IMR-90 (cell line): ENCODE data around the gene SH3RF1. TPM values are rescaled to one million over a fixed set of nuclear protein-coding genes. Genes with fewer than 3 reads are reported as not detected.

Source experiments
- ATAC-seq: fragments of 200-7000 bp; cut with Tn5 transposase; 2 replicates; pipeline ENCODE4 v1.9.1; 2020; ENCODE audit warnings: low read depth, mild to moderate bottlenecking, moderate library complexity
- BruUV-seq: library from RNA; stranded (reverse); fragments of 400-500 nt; replicated peaks from 2 replicates; lab custom pipeline; 2021; lab: Mats Ljungman, UMichigan
- CTCF ChIA-PET: fragments of 300-600 bp; formaldehyde crosslinking; extraction: SDS; loops from one replicate; lab custom pipeline; 2021; ENCODE audit warnings: antibody characterized with exemption; lab: Yijun Ruan, JAX
- POLR2A ChIA-PET: fragments of 300-600 bp; sonication (Branson Sonifier 250); formaldehyde crosslinking; loops from one replicate; lab custom pipeline; 2022; ENCODE audit warnings: antibody characterized with exemption; ENCODE audit not compliant: unreplicated experiment; lab: Charles Lee
- DNase-seq: peaks from one replicate; pipeline ENCODE4 v3.0.0; 2013
- H2AFZ ChIP-seq: replicated peaks from 2 replicates; pipeline ENCODE3; 2013; ENCODE audit warnings: low read length, mild to moderate bottlenecking; ENCODE audit not compliant: poor library complexity
- H2AK5ac ChIP-seq: 2 replicates; pipeline ENCODE4 v1.6.1; 2013; ENCODE audit warnings: low read depth, low read length, inconsistent platforms
- H2AK9ac ChIP-seq: replicated peaks from 2 replicates; pipeline ENCODE3; 2013; ENCODE audit warnings: mild to moderate bottlenecking, low read depth, low read length, moderate library complexity; ENCODE audit not compliant: poor library complexity
- H2BK120ac ChIP-seq: 2 replicates; pipeline ENCODE4 v1.6.1; 2013; ENCODE audit warnings: low read depth, low read length, inconsistent platforms
- H2BK15ac ChIP-seq: 3 replicates; pipeline ENCODE4 v1.6.1; 2013; ENCODE audit warnings: low read depth, low read length, inconsistent platforms
- H2BK20ac ChIP-seq: 2 replicates; pipeline ENCODE4 v1.6.1; 2013; ENCODE audit warnings: low read depth, mild to moderate bottlenecking, inconsistent platforms, low read length, moderate library complexity
- H2BK5ac ChIP-seq: 2 replicates; pipeline ENCODE4 v1.6.1; 2013; ENCODE audit warnings: mild to moderate bottlenecking, low read depth, low read length, inconsistent platforms; ENCODE audit not compliant: poor library complexity, severe bottlenecking
- H3K14ac ChIP-seq: replicated peaks from 2 replicates; pipeline ENCODE4 v1.6.1; 2013; ENCODE audit warnings: low read depth, low read length, inconsistent platforms
- H3K18ac ChIP-seq: 2 replicates; pipeline ENCODE4 v1.6.1; 2013; ENCODE audit warnings: low read depth, low read length, control low read depth
- H3K23ac ChIP-seq: 2 replicates; pipeline ENCODE4 v1.6.1; 2013; ENCODE audit warnings: low read depth, low read length, inconsistent platforms
- H3K27ac ChIP-seq: 2 replicates; pipeline ENCODE4 v1.5.1; 2013; ENCODE audit warnings: mild to moderate bottlenecking, control low read depth, low read length; ENCODE audit not compliant: insufficient read depth
- H3K27me3 ChIP-seq: 2 replicates; pipeline ENCODE4 v1.6.1; 2013; ENCODE audit warnings: low read length; ENCODE audit not compliant: control insufficient read depth, insufficient read depth
- H3K36me3 ChIP-seq: 2 replicates; pipeline ENCODE4 v1.6.1; 2013; ENCODE audit warnings: low read length, mixed read lengths; ENCODE audit not compliant: control insufficient read depth, insufficient read depth
- H3K4ac ChIP-seq: 2 replicates; pipeline ENCODE4 v1.6.1; 2013; ENCODE audit warnings: low read depth, low read length, inconsistent platforms
- H3K4me1 ChIP-seq: 2 replicates; pipeline ENCODE4 v1.6.1; 2013; ENCODE audit warnings: low read length, mixed read lengths; ENCODE audit not compliant: control insufficient read depth, insufficient read depth
- H3K4me2 ChIP-seq: 2 replicates; pipeline ENCODE4 v1.6.1; 2013; ENCODE audit warnings: low read depth, mild to moderate bottlenecking, control low read depth, low read length, moderate library complexity
- H3K4me3 ChIP-seq: 2 replicates; pipeline ENCODE4 v1.5.1; 2013; ENCODE audit warnings: low read depth, mild to moderate bottlenecking, control low read depth, low read length, moderate library complexity; ENCODE audit not compliant: insufficient read depth
- H3K56ac ChIP-seq: 2 replicates; pipeline ENCODE4 v1.6.1; 2013; ENCODE audit warnings: low read length, inconsistent platforms; ENCODE audit not compliant: insufficient read depth; ENCODE audit errors: extremely low read depth
- H3K79me1 ChIP-seq, 2 experiments: 2 replicates each; pipeline ENCODE4 v1.6.1; 2013; ENCODE audit warnings: low read length in 2 of 2, inconsistent platforms in 1 of 2, low read depth in 1 of 2
- H3K9ac ChIP-seq: 2 replicates; pipeline ENCODE4 v1.6.1; 2013; ENCODE audit warnings: low read depth, low read length, control low read depth
- H3K9me1 ChIP-seq: 2 replicates; pipeline ENCODE4 v1.6.1; 2013; ENCODE audit warnings: low read length, inconsistent platforms; ENCODE audit not compliant: insufficient read depth
- H3K9me3 ChIP-seq: 2 replicates; pipeline ENCODE4 v1.6.1; 2013; ENCODE audit warnings: low read length; ENCODE audit not compliant: control insufficient read depth, insufficient read depth
- H4K20me1 ChIP-seq: 2 replicates; pipeline ENCODE4 v1.6.1; 2013; ENCODE audit warnings: low read length, inconsistent platforms; ENCODE audit not compliant: insufficient read depth
- H4K5ac ChIP-seq: 2 replicates; pipeline ENCODE4 v1.6.1; 2013; ENCODE audit warnings: mild to moderate bottlenecking, low read depth, low read length, control low read depth
- H4K8ac ChIP-seq, 2 experiments: 2 replicates each; pipeline ENCODE4 v1.6.1; 2013; ENCODE audit warnings: low read depth in 2 of 2, low read length in 2 of 2, control low read depth in 1 of 2, inconsistent platforms in 1 of 2
- H4K91ac ChIP-seq: 2 replicates; pipeline ENCODE4 v1.6.1; 2013; ENCODE audit warnings: low read depth, low read length, inconsistent platforms; ENCODE audit not compliant: insufficient read depth
- BHLHE40 ChIP-seq: fragments of 150-350 bp; IDR thresholded peaks from 2 replicates; pipeline ENCODE4 v1.6.1; 2016; ENCODE audit warnings: mild to moderate bottlenecking, low read depth, low read length
- CEBPB ChIP-seq: IDR thresholded peaks from 2 replicates; pipeline ENCODE4 v1.6.1; 2012; ENCODE audit warnings: low read depth, low read length, improper control_type of control experiment
- CHD1 ChIP-seq: IDR thresholded peaks from 2 replicates; pipeline ENCODE4 v1.6.1; 2012; ENCODE audit warnings: low read depth, low read length, improper control_type of control experiment
- FOS ChIP-seq: fragments of 150-350 bp; IDR thresholded peaks from 2 replicates; pipeline ENCODE4 v1.6.1; 2016; ENCODE audit warnings: low read depth, low read length
- MAFK ChIP-seq: IDR thresholded peaks from 2 replicates; pipeline ENCODE4 v1.6.1; 2012; ENCODE audit warnings: low read depth, low read length, improper control_type of control experiment
- MAZ ChIP-seq: IDR thresholded peaks from 2 replicates; pipeline ENCODE4 v1.6.1; 2012; ENCODE audit warnings: low read depth, mild to moderate bottlenecking, low read length, improper control_type of control experiment, moderate library complexity, borderline replicate concordance
- MXI1 ChIP-seq: IDR thresholded peaks from 2 replicates; pipeline ENCODE4 v1.6.1; 2012; ENCODE audit warnings: low read depth, mild to moderate bottlenecking, low read length, moderate library complexity, borderline replicate concordance
- NFE2L2 ChIP-seq: fragments of 150-350 bp; IDR thresholded peaks from 2 replicates; pipeline ENCODE4 v1.6.1; 2016; ENCODE audit warnings: low read depth, mild to moderate bottlenecking, low read length
- POLR2A ChIP-seq: IDR thresholded peaks from 2 replicates; pipeline ENCODE4 v1.6.1; 2012; ENCODE audit warnings: mild to moderate bottlenecking, low read depth, low read length
- RAD21 ChIP-seq: IDR thresholded peaks from 2 replicates; pipeline ENCODE4 v1.6.1; 2012; ENCODE audit warnings: low read length, improper control_type of control experiment
- RCOR1 ChIP-seq: IDR thresholded peaks from 2 replicates; pipeline ENCODE4 v1.6.1; 2012; ENCODE audit warnings: mild to moderate bottlenecking, low read length, improper control_type of control experiment; ENCODE audit not compliant: insufficient replicate concordance
- RFX5 ChIP-seq: IDR thresholded peaks from 2 replicates; pipeline ENCODE4 v1.8.0; 2012; ENCODE audit warnings: low read depth, mild to moderate bottlenecking, low read length, moderate library complexity
- SMC3 ChIP-seq: fragments of 150-350 bp; IDR thresholded peaks from 2 replicates; pipeline ENCODE4 v1.6.1; 2016; ENCODE audit warnings: low read depth, mild to moderate bottlenecking, antibody characterized with exemption, low read length, moderate library complexity
- dilution Hi-C: fragments of 300-500 bp; cut with HindIII; formaldehyde crosslinking; loops from one replicate; pipeline ENCODE4 v1.14.3; 2018; ENCODE audit warnings: low sequenced_read_pairs; ENCODE audit not compliant: unreplicated experiment
- in situ Hi-C: fragments of 300-500 bp; cut with MboI; formaldehyde crosslinking; loops from 3 replicates; pipeline ENCODE4 v1.14.3; 2019; ENCODE audit warnings: low sequenced_read_pairs, inconsistent platforms, mixed read lengths
- intact Hi-C: fragments of 100-400 bp; cut with micrococcal nuclease; formaldehyde crosslinking; loops from 2 replicates; pipeline ENCODE4 v1.10.0; 2022
- polyA plus RNA-seq, 3 experiments: library from polyadenylated mRNA; depleted of rRNA; stranded (reverse); fragments of >200 nt; gene quantifications; 2 replicates each; pipeline ENCODE4 v1.2.3, GENCODE V29; 2012; ENCODE audit warnings: low replicate concordance in 1 of 3
- total RNA-seq: library from RNA; depleted of rRNA; stranded (reverse); fragments of >200 nt; gene quantifications from 2 replicates; pipeline ENCODE4 v1.2.3, GENCODE V29; 2012
- TF ChIP-seq, protein P1 (sequence below): fragments of 150-350 bp; IDR thresholded peaks from 2 replicates; pipeline ENCODE4 v1.6.1; 2016; ENCODE audit warnings: low read depth, mild to moderate bottlenecking, low read length, moderate library complexity, borderline replicate concordance
- TF ChIP-seq, protein P2 (sequence below): fragments of 150-350 bp; IDR thresholded peaks from 2 replicates; pipeline ENCODE4 v1.6.1; 2017; ENCODE audit warnings: mild to moderate bottlenecking, antibody characterized with exemption, low read length, low read depth

Gene SH3RF1
- total and polyA plus RNA-seq, 2 of the 4 experiments (the other 2 are of a cell fraction), result 22.0 to 29.8 TPM

DNA sequence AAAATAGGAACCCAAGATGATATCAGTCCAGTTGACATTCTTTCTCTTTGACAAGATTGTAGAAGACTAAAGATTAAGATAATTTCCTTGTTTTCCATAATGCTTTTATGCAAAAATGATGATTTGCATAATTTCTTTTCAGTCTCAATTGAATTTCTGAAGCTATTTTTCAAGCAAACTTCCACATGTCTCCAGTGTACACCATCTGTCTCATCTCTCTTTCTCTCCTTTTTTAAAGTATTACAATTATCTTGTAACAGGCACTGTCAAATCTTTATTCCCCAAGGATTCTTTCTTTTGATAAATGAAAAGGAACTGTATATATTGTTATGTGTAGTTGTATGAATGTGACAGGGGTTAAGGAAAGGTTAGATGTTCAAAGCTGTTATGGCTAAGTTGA, 7.9 kb upstream of the SH3RF1 start:
- ATAC-seq, result no peak
- H3K9ac ChIP-seq, result no peak overlapping the region
- no peaks in the 10 kb centered on the region for H3K27me3 ChIP-seq
- no peak overlapping the region for H2BK20ac ChIP-seq
- no TSS peak for BruUV-seq
- no peak overlapping the region for H2AK5ac ChIP-seq
- no peak overlapping the region for H2AK9ac ChIP-seq
- no peak overlapping the region for H4K91ac ChIP-seq
- H3K56ac ChIP-seq, result no peak overlapping the region
- no peaks in the 10 kb centered on the region; a peak in 1 of 4 replicates for H3K79me1 ChIP-seq
- no peak overlapping the region for H4K8ac ChIP-seq
- DNase-seq, result no peak
- POLR2A ChIA-PET, result interaction anchor here (0.5 kb wide), 1 partner anchor 10 kb away, joined by 4 read pairs; no protein-coding TSS in a partner anchor
- dilution Hi-C loops, result no loop called here
- no peak overlapping the region for H2AFZ ChIP-seq
- H3K14ac ChIP-seq, result no peak overlapping the region
- in situ Hi-C loops, result no loop called here
- no peaks in the 10 kb centered on the region for H3K36me3 ChIP-seq
- H2BK5ac ChIP-seq, result no peak overlapping the region
- H4K20me1 ChIP-seq, result no peaks in the 10 kb centered on the region; the same call in 1 of the 2 replicates
- H3K9me3 ChIP-seq, result no peaks in the 10 kb centered on the region
- no peaks in the 10 kb centered on the region; the same call in 1 of the 2 replicates for H3K9me1 ChIP-seq
- H3K27ac ChIP-seq, result no peak overlapping the region
- H3K23ac ChIP-seq, result no peak overlapping the region
- peaks cover 2% of the 10 kb centered on the region; the same call in 1 of the 2 replicates for H3K4me1 ChIP-seq
- no peak overlapping the region for H3K18ac ChIP-seq
- H2BK15ac ChIP-seq, result no peak overlapping the region
- H3K4ac ChIP-seq, result no peak overlapping the region
- intact Hi-C loops, result loop anchor here (10.0 kb wide), 1 partner anchor 286 kb away; no protein-coding TSS in a partner anchor
- no peak overlapping the region for H2BK120ac ChIP-seq
- CTCF ChIA-PET, result interaction anchor here (0.6 to 0.9 kb wide), 2 partner anchors 24 to 30 kb away, joined by 3 to 4 read pairs; no protein-coding TSS in a partner anchor
- H3K4me3 ChIP-seq, result no peak overlapping the region
- no peak overlapping the region for H3K4me2 ChIP-seq
- H4K5ac ChIP-seq, result no peak overlapping the region
- TF ChIP-seq CHD1 (no peak), FOS (no peak), RFX5 (no peak), MAZ (no peak), MAFK (no peak), SMC3 (no peak), RAD21 (no peak), CEBPB (no peak), NFE2L2 (no peak), MXI1 (no peak), RCOR1 (no peak), POLR2A (no peak), BHLHE40 (no peak)
- TF ChIP-seq, protein P1, sequence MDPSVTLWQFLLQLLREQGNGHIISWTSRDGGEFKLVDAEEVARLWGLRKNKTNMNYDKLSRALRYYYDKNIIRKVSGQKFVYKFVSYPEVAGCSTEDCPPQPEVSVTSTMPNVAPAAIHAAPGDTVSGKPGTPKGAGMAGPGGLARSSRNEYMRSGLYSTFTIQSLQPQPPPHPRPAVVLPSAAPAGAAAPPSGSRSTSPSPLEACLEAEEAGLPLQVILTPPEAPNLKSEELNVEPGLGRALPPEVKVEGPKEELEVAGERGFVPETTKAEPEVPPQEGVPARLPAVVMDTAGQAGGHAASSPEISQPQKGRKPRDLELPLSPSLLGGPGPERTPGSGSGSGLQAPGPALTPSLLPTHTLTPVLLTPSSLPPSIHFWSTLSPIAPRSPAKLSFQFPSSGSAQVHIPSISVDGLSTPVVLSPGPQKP, result no peak
- TF ChIP-seq, protein P2, sequence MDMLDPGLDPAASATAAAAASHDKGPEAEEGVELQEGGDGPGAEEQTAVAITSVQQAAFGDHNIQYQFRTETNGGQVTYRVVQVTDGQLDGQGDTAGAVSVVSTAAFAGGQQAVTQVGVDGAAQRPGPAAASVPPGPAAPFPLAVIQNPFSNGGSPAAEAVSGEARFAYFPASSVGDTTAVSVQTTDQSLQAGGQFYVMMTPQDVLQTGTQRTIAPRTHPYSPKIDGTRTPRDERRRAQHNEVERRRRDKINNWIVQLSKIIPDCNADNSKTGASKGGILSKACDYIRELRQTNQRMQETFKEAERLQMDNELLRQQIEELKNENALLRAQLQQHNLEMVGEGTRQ, result no peak
